22Rv1 (cell line): Measurements from ENCODE around the gene IL23R.
"Not testable (repeated sequence)": the region's sequence is repeated elsewhere in the genome, so short reads cannot be mapped to it uniquely, and the experiment has no call there.

Experiments used
- CTCF ChIP-seq: fragments of 450-650 bp; IDR thresholded peaks from 2 replicates; pipeline ENCODE4 v1.5.1; 2017; ENCODE audit warnings: mild to moderate bottlenecking
- ZFX ChIP-seq: fragments of 450-650 bp; IDR thresholded peaks from 2 replicates; pipeline ENCODE4 v1.6.1; 2017; ENCODE audit warnings: antibody characterized with exemption, borderline replicate concordance

- TF ChIP-seq CTCF, ZFX: not testable (repeated sequence)
These were observed 41.1 kb downstream of the IL23R start for GRCh38 chr1:67207398-67207797.
